HG02678 (cell line): ENCODE data around the gene ADSS1.
A peak's percentile ranks its signal among the peaks of the same experiment; 100 is the strongest.

Source experiments
- ATAC-seq: cut with Tn5 transposase; IDR thresholded peaks from one replicate; pipeline ENCODE4 v1.9.1; 2021; ENCODE audit warnings: mild to moderate bottlenecking, moderate library complexity; ENCODE audit not compliant: unreplicated experiment

The ADSS1 gene

GRCh38 chr14:104791425-104791824 lies 67.4 kb downstream of the ADSS1 start:
- no peak for ATAC-seq

DNA sequence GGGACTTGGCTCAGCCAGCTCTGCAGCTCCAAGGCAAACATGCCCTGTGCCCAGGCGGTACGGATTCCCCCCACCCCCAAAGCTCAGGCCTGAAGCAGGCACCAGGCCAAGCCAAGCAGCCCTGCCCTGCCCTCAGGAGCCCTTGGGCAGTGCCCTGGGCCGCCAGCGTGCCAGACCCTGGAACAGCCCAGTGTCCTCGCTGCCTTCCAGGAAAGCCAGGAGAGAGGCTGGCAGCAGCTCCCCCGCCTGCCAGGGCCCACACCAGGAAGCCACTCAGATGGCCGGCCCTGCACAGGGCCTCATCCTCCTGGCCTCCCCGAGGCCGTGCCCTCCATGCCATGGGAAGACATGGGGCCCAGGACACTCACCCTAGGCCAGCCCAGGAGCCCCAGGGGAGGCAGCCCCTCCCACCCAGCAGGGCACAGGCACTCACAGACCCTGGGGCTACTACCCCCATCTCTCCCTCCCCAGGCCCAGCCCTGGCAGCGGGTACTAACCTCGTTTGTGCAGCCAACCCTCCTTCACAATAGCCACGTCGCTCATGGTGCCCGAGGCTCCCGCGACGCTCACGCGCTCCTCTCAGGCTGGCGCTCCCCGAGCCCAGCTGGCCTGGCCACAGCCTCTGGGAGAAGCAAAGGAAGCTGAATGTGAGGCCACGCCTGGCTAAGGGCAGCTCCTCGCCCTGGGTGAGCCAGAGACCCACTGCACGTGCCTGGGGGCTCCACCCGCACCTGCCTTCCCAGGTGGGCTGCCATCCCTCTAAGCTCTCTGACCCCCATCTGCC lies 68.3 kb downstream of the ADSS1 start:
- ATAC-seq: no peak

- no peak for ATAC-seq
Measured at GRCh38 chr14:104792945-104793702, 69.1 kb downstream of the ADSS1 start.

- ATAC-seq: no peak
Measured at GRCh38 chr14:104793703-104793959, 69.6 kb downstream of the ADSS1 start.

DNA sequence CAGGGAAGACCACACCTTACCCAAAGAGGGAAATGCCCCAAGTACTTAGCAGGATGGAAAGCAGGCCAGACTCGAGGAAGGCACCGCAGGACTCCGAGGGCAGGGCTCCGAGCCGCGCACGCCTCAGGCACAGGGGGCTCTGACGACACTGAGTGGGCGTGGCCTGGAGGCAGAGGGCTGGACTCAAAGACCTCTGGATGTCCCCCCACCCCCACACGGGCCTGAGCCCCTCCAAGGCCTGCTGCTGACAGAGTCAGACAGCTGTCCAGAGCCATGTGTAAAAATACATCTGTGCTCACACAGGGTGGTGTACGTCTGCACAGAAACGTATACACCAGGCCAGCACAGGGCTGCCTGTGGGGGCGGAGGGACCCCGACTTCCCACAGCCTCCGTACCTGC lies 70.1 kb downstream of the ADSS1 start:
- no peak for ATAC-seq

DNA sequence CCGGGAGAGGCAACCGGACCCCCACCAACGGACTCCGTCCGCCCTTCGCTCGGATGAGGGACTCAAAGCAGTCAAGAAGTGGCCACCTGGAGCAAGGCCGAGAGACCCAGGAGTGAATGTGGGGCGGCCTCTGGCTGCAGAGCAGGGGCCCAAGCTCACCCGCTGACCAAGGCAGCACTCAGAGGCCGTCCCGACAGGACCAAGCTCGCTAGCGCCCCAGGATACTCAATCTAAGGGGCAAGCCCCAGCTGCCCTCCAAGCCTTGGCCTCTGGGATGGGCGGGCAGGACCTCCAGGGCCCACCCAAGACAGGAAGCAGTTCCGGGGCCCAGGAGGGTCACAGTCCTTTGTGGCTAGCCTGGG lies 70.6 kb downstream of the ADSS1 start:
- ATAC-seq: peak; percentile 1

DNA sequence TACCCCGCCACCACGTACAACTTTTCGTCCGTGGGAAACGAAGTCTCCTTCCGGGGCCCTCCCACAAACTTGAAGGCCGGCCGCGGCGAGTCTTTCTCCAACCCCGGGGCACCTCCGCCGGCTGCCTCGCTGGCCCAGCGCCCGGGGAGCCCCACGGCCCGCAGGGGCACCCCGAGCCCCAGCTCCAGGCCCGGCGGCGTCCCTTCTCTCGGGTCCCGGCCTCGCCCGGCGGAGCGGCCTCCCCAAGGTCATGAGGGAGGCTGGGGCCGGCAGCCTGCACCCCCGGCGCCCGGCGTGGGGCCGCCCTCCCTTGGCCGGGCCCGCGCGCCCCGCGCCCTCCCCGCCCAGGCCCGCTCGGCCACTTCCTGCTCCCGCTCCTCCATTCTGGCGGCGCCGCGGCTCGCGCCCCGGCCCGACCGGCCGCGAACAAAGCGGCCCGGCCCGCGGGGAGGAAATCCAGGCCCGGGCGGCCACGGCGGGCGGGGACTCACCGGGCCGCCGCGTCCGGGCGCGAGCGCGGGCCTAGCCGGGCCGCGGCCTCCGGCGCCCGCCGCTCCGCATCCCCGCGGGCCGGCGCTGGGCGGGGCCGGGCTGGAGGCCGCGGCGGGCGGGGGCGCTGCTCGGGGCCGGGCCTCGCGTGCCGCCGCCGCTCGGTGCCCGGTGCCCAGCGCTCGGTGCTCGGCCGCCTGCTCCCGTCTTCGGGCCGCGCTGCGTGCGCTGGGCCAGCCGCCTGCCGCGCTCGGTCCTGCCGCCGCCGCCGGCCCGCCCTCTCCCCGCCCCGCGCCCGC lies 71.2 kb downstream of the ADSS1 start, which contains the start of gene AKT1:
TSS of gene AKT1 (minus strand) at position 756 of the 788 bp plus-strand sequence. CDS start 3,105 bp downstream, outside the sequence.
- ATAC-seq: peak; percentile 42

- ATAC-seq: peak; percentile 40
Measured at GRCh38 chr14:104795781-104796686, 72.0 kb downstream of the ADSS1 start.

GRCh38 chr14:104796687-104797081 lies 72.7 kb downstream of the ADSS1 start:
- ATAC-seq: no peak
